Astrocyte (in vitro differentiated cells and primary cell): ENCODE measurements around the gene KCTD13. TPM values are rescaled to one million over a fixed set of nuclear protein-coding genes. Genes with fewer than 3 reads are reported as not detected.

Experiments used
- DNase-seq: peaks from one replicate; pipeline ENCODE4 v3.0.0-alpha.2; 2010; ENCODE audit warnings: low read depth
- FAIRE-seq: peaks from 2 replicates; lab custom pipeline; 2011; peaks lifted over from hg19 to GRCh38; lab: Jason Lieb, UNC
- H2AFZ ChIP-seq: 2 replicates; pipeline ENCODE4 v1.6.0; 2012; ENCODE audit warnings: low read depth, low read length, inconsistent platforms
- H3K27ac ChIP-seq: 2 replicates; pipeline ENCODE4 v1.5.1; 2011; ENCODE audit warnings: low read depth, low read length, inconsistent platforms
- H3K27me3 ChIP-seq: 2 replicates; pipeline ENCODE4 v1.6.0; 2011; ENCODE audit warnings: low read length, inconsistent platforms; ENCODE audit not compliant: insufficient read depth
- H3K36me3 ChIP-seq: 2 replicates; pipeline ENCODE4 v1.5.1; 2011; ENCODE audit warnings: low read length, inconsistent platforms; ENCODE audit not compliant: insufficient read depth
- H3K4me1 ChIP-seq: 2 replicates; pipeline ENCODE4 v1.5.1; 2011; ENCODE audit warnings: low read length, inconsistent platforms; ENCODE audit not compliant: insufficient read depth
- H3K4me2 ChIP-seq: 2 replicates; pipeline ENCODE4 v1.6.0; 2012; ENCODE audit warnings: low read length, inconsistent platforms
- H3K4me3 ChIP-seq: 2 replicates; pipeline ENCODE4 v1.5.1; 2011; ENCODE audit warnings: low read depth, mild to moderate bottlenecking, low read length, inconsistent platforms; ENCODE audit not compliant: insufficient read depth
- H3K79me2 ChIP-seq: 2 replicates; pipeline ENCODE4 v1.6.0; 2012; ENCODE audit warnings: mild to moderate bottlenecking, low read length, inconsistent platforms; ENCODE audit not compliant: insufficient read depth
- H3K9ac ChIP-seq: 2 replicates; pipeline ENCODE4 v1.6.0; 2012; ENCODE audit warnings: mild to moderate bottlenecking, low read length, inconsistent platforms
- H3K9me3 ChIP-seq: 2 replicates; pipeline ENCODE4 v1.5.1; 2012; ENCODE audit warnings: low read depth, mild to moderate bottlenecking, low read length, inconsistent platforms; ENCODE audit not compliant: insufficient read depth
- H4K20me1 ChIP-seq: 2 replicates; pipeline ENCODE4 v1.6.0; 2012; ENCODE audit warnings: low read length, inconsistent platforms; ENCODE audit not compliant: insufficient read depth
- H3K27ac Mint-ChIP-seq: one replicate; pipeline ENCODE4 v1.8.0; 2021; ENCODE audit warnings: mild to moderate bottlenecking, mixed read lengths; ENCODE audit not compliant: unreplicated experiment
- H3K27me3 Mint-ChIP-seq: one replicate; pipeline ENCODE4 v1.8.0; 2021; ENCODE audit warnings: low read depth, mixed read lengths; ENCODE audit not compliant: unreplicated experiment
- H3K36me3 Mint-ChIP-seq: one replicate; pipeline ENCODE4 v1.8.0; 2021; ENCODE audit warnings: low read depth, mixed read lengths; ENCODE audit not compliant: unreplicated experiment
- H3K4me1 Mint-ChIP-seq: one replicate; pipeline ENCODE4 v1.8.0; 2021; ENCODE audit warnings: low read depth, mixed read lengths; ENCODE audit not compliant: unreplicated experiment
- H3K4me3 Mint-ChIP-seq: one replicate; pipeline ENCODE4 v1.8.0; 2021; ENCODE audit warnings: mild to moderate bottlenecking, moderate library complexity, mixed read lengths; ENCODE audit not compliant: unreplicated experiment
- H3K9me3 Mint-ChIP-seq: one replicate; pipeline ENCODE4 v1.8.0; 2021; ENCODE audit warnings: mild to moderate bottlenecking, mixed read lengths; ENCODE audit not compliant: unreplicated experiment
- CTCF ChIP-seq: IDR thresholded peaks from 2 replicates; pipeline ENCODE4 v1.5.1; 2011; ENCODE audit warnings: low read depth, mild to moderate bottlenecking, inconsistent platforms, low read length, moderate library complexity; ENCODE audit not compliant: insufficient read depth
- EZH2 ChIP-seq: IDR thresholded peaks from 2 replicates; pipeline ENCODE4 v1.6.1; 2012; ENCODE audit warnings: mild to moderate bottlenecking, low read length, inconsistent platforms; ENCODE audit not compliant: insufficient read depth
- total RNA-seq: library from RNA; stranded (reverse); gene quantifications from 2 replicates; pipeline ENCODE4 v1.2.1, GENCODE V29; 2021

Gene KCTD13
- total RNA-seq, 1 donor from 2014 or later: 27.1 TPM

DNA sequence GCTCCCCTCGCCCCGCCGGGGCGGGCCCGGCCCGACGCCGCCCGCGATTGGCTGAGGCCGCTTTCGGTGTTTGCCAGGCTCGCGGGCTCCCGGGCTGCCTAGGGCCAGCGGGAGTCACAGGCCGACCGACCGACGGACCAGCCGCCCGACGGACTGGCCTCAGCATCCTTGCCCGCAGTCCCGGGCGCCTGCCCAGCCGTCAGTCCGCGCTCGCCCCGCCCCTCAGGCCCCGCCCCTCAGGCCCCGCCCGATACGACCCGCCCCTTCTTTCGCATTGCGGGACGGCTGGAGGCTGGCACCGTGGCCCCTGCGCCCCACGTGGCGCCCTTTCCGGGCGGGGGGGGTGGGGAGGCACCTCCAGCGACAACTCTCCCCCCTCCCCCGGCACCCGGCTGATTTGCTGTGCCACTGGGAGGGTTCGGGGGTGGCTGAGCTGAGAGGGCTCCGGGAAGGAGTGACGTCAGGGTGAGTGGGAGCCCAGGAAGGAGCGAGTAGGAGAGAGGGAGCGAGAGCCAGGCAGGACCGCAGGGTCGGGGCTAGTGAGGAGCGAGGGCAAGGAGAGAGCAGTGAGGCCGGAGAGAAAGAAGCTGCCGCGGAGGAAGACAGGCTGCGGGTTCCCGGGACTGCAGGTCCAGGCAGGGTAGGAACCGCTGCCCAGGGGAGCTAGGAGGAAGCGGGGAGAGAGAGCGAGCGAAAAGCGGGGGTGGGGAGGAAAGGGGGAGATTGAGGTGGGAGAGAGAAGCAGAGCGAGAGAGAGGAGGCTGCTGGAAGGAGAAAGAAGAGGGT, 25.7 kb downstream of the KCTD13 start, which contains the start of gene ASPHD1:
Gene ASPHD1 (plus strand): TSS at position 387 of the 786 bp plus-strand sequence. CDS start 484 bp downstream, outside the sequence.
- Mint-ChIP-seq H3K36me3 (peaks cover 9% of the 10 kb centered on the region), H3K27ac (peak within 1 kb of the TSS; percentile 90), H3K4me3 (peak within 1 kb of the TSS; percentile 93), H3K27me3 (no peaks in the 10 kb centered on the region), H3K4me1 (peaks cover 22% of the 10 kb centered on the region), H3K9me3 (no peaks in the 10 kb centered on the region)
- H4K20me1 ChIP-seq: peaks cover 25% of the 10 kb centered on the region
- FAIRE-seq (no peak), DNase-seq (peak; percentile 78)
- H3K36me3 ChIP-seq: peaks cover 3% of the 10 kb centered on the region
- peak within 1 kb of the TSS; percentile 90 for H3K9ac ChIP-seq
- no peak for TF ChIP-seq CTCF
- no peak for TF ChIP-seq EZH2
- peaks cover 7% of the 10 kb centered on the region for H3K27me3 ChIP-seq
- no peaks in the 10 kb centered on the region for H3K9me3 ChIP-seq
- H2AFZ ChIP-seq: peak within 1 kb of the TSS; percentile 99
- peaks cover 23% of the 10 kb centered on the region for H3K4me1 ChIP-seq
- peak within 1 kb of the TSS; percentile 74 for H3K4me3 ChIP-seq
- H3K4me2 ChIP-seq: peak within 1 kb of the TSS; percentile 100
- peak within 1 kb of the TSS; percentile 75 for H3K27ac ChIP-seq
- H3K79me2 ChIP-seq: peaks cover 4% of the 10 kb centered on the region

DNA sequence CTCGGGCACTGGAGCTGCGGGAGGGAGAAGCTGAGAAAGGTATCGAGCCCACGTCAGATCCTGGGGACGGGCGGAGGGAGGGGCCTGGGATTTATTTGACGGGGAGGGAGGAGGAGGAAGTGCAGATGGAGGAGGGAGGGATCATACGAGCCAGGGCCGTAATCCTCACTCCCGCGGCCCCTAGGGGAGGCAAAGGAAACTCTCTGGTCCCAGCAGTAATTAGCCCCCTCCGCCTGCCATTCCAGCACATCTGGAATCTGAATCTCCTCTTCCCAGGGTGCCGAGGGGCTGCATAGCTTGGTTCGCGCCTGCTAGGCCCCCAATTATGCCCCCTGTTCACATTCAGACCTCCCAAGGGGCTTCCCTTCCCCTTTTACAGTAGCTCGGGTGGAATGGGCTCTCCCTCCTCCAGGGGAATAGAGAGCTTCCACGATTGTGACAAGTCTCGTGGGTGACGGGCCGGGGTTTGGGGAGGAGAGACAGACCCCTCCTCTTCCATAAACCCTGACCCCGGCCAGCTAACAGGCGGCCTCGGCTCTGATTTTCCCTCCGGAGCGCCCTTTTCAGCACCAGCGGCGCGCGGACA, 26.4 kb downstream of the KCTD13 start, which contains the start of gene SEZ6L2:
Gene SEZ6L2 (minus strand): TSS at position 35 of the 586 bp plus-strand sequence. CDS start 531 bp downstream, outside the sequence.
- Histone ChIP-seq H4K20me1 (peaks cover 21% of the 10 kb centered on the region), H3K9ac (peak within 1 kb of the TSS; percentile 90), H3K36me3 (no peaks in the 10 kb centered on the region), H3K4me3 (peak within 1 kb of the TSS; percentile 74), H3K27me3 (peaks cover 7% of the 10 kb centered on the region), H3K4me2 (peak within 1 kb of the TSS; percentile 100), H2AFZ (peak within 1 kb of the TSS; percentile 99), H3K27ac (peak within 1 kb of the TSS; percentile 75), H3K9me3 (no peaks in the 10 kb centered on the region), H3K4me1 (peaks cover 23% of the 10 kb centered on the region), H3K79me2 (peaks cover 4% of the 10 kb centered on the region)
- peak within 1 kb of the TSS; percentile 90 for H3K27ac Mint-ChIP-seq
- H3K27me3 Mint-ChIP-seq: no peaks in the 10 kb centered on the region
- H3K4me3 Mint-ChIP-seq: peak within 1 kb of the TSS; percentile 93
- no peaks in the 10 kb centered on the region for H3K9me3 Mint-ChIP-seq
- peaks cover 6% of the 10 kb centered on the region for H3K36me3 Mint-ChIP-seq
- peaks cover 20% of the 10 kb centered on the region for H3K4me1 Mint-ChIP-seq
- peak; percentile 13 for TF ChIP-seq CTCF
- no peak for TF ChIP-seq EZH2
- no peak for FAIRE-seq
- peak; percentile 88 for DNase-seq
